Liver (tissue), 3 donors: ENCODE measurements around the gene DCUN1D2.

Source experiments
- ATF3 ChIP-seq: IDR thresholded peaks from 2 replicates; pipeline ENCODE4 v1.6.1; 2016; ENCODE audit warnings: antibody characterized with exemption
- CTCF ChIP-seq: fragments of 150-350 bp; IDR thresholded peaks from 2 replicates; pipeline ENCODE4 v1.5.1; 2017; ENCODE audit warnings: improper control_type of control experiment, low read depth, low read length; ENCODE audit not compliant: missing input control
- FOXA1 ChIP-seq: IDR thresholded peaks from 2 replicates; pipeline ENCODE4 v1.6.1; 2016; ENCODE audit warnings: antibody characterized with exemption
- GABPA ChIP-seq, 2 donors: IDR thresholded peaks in 1 of 2; conservative IDR thresholded peaks in 1 of 2; 2 replicates each; pipeline ENCODE4 v1.6.1; 2016; ENCODE audit warnings: antibody characterized with exemption in 2 of 2, mild to moderate bottlenecking in 1 of 2, moderate library complexity in 1 of 2
- JUND ChIP-seq, 2 donors: IDR thresholded peaks; 2 replicates each; pipeline ENCODE4 v1.6.1; 2016; ENCODE audit warnings: antibody characterized with exemption in 2 of 2
- RAD21 ChIP-seq, 2 donors: IDR thresholded peaks; 2 replicates each; pipeline ENCODE4 v1.6.1; 2016; ENCODE audit warnings: antibody characterized with exemption in 2 of 2, mild to moderate bottlenecking in 2 of 2
- REST ChIP-seq: IDR thresholded peaks from 2 replicates; pipeline ENCODE4 v1.6.1; 2016; ENCODE audit warnings: antibody characterized with exemption, mild to moderate bottlenecking
- RXRA ChIP-seq, 2 donors: IDR thresholded peaks; 2 replicates each; pipeline ENCODE4 v1.6.1; 2017 to 2018; ENCODE audit warnings: antibody characterized with exemption in 2 of 2, mild to moderate bottlenecking in 1 of 2
- SP1 ChIP-seq: IDR thresholded peaks from 2 replicates; pipeline ENCODE4 v1.6.1; 2018; ENCODE audit warnings: antibody characterized with exemption, mild to moderate bottlenecking
- TAF1 ChIP-seq: conservative IDR thresholded peaks from 2 replicates; pipeline ENCODE4 v1.6.1; 2016; ENCODE audit warnings: antibody characterized with exemption, mild to moderate bottlenecking
- YY1 ChIP-seq: IDR thresholded peaks from 2 replicates; pipeline ENCODE4 v1.6.1; 2016; ENCODE audit warnings: antibody characterized with exemption, mild to moderate bottlenecking
- TF ChIP-seq, protein P1 (sequence below): IDR thresholded peaks from 2 replicates; pipeline ENCODE4 v1.6.1; 2016; ENCODE audit warnings: antibody characterized with exemption
- TF ChIP-seq, protein P2 (sequence below): IDR thresholded peaks from 2 replicates; pipeline ENCODE4 v1.6.1; 2016; ENCODE audit warnings: antibody characterized with exemption
- donor health status: healthy.
- donor health status: healthy.

- TF ChIP-seq, protein P1, sequence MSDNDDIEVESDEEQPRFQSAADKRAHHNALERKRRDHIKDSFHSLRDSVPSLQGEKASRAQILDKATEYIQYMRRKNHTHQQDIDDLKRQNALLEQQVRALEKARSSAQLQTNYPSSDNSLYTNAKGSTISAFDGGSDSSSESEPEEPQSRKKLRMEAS: no peak
- no peak for TF ChIP-seq CTCF
- TF ChIP-seq RAD21 (IDR thresholded peaks at IDR 0.05): no peak
- TF ChIP-seq REST: no peak
- TF ChIP-seq YY1: no peak
- TF ChIP-seq JUND (IDR thresholded peaks at IDR 0.05): no peak
- TF ChIP-seq TAF1: no peak
- no peak for TF ChIP-seq RXRA (IDR thresholded peaks at IDR 0.05)
- TF ChIP-seq FOXA1: no peak
- TF ChIP-seq, protein P2, sequence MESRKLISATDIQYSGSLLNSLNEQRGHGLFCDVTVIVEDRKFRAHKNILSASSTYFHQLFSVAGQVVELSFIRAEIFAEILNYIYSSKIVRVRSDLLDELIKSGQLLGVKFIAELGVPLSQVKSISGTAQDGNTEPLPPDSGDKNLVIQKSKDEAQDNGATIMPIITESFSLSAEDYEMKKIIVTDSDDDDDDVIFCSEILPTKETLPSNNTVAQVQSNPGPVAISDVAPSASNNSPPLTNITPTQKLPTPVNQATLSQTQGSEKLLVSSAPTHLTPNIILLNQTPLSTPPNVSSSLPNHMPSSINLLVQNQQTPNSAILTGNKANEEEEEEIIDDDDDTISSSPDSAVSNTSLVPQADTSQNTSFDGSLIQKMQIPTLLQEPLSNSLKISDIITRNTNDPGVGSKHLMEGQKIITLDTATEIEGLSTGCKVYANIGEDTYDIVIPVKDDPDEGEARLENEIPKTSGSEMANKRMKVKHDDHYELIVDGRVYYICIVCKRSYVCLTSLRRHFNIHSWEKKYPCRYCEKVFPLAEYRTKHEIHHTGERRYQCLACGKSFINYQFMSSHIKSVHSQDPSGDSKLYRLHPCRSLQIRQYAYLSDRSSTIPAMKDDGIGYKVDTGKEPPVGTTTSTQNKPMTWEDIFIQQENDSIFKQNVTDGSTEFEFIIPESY: no peak
- no peak for TF ChIP-seq ATF3
- TF ChIP-seq GABPA (IDR thresholded peaks at IDR 0.05 in 1 of 2, conservative IDR thresholded peaks at IDR 0.05 in 1 of 2): peak; percentile 77 to 84
- TF ChIP-seq SP1: no peak
Observed at GRCh38 chr13:113448885-113449692, 41.4 kb downstream of the DCUN1D2 start.
